ENCODE measurements around the gene HDLBP.

HDLBP gene

GRCh38 chr2:241226723-241227572 is 88.5 kb downstream of the HDLBP start:
- DNase-seq, result no peak

GRCh38 chr2:241225983-241226382 is 89.5 kb downstream of the HDLBP start:
- DNase-seq, result no peak

- no peak for DNase-seq
These were observed 89.9 kb downstream of the HDLBP start for GRCh38 chr2:241225545-241225944.

- DNase-seq, result no peak
These were observed 90.5 kb downstream of the HDLBP start for GRCh38 chr2:241224851-241225438.

- no peak for DNase-seq
These were observed 91.2 kb downstream of the HDLBP start for GRCh38 chr2:241224018-241224850.

- no peak for DNase-seq
These were observed 92.1 kb downstream of the HDLBP start for GRCh38 chr2:241223211-241224017.

- no peak for DNase-seq
These were observed 95.6 kb downstream of the HDLBP start for GRCh38 chr2:241219856-241220356.

GRCh38 chr2:241219030-241219382 is 96.5 kb downstream of the HDLBP start:
- no peak for DNase-seq

- no peak for DNase-seq
These were observed 97.1 kb downstream of the HDLBP start for GRCh38 chr2:241218131-241219029.

- peak in 1 of 2 experiments; percentile 7 for DNase-seq
These were observed 98.0 kb downstream of the HDLBP start for GRCh38 chr2:241217320-241218031.

- DNase-seq, result no peak
These were observed 99.2 kb downstream of the HDLBP start for GRCh38 chr2:241216211-241216761.

GRCh38 chr2:241215421-241215820 is 100.1 kb downstream of the HDLBP start:
- no peak for DNase-seq

- no peak for DNase-seq
These were observed 100.7 kb downstream of the HDLBP start for GRCh38 chr2:241214766-241215165.

GRCh38 chr2:241214209-241214608 is 101.3 kb downstream of the HDLBP start:
- DNase-seq, result no peak

GRCh38 chr2:241213567-241213966 is 101.9 kb downstream of the HDLBP start:
- no peak for DNase-seq

GRCh38 chr2:241213041-241213440 is 102.4 kb downstream of the HDLBP start:
- peak in 1 of 2 experiments; percentile 24 for DNase-seq

GRCh38 chr2:241211276-241211675 is 104.2 kb downstream of the HDLBP start:
- DNase-seq, result no peak

GRCh38 chr2:241209271-241209670 is 106.2 kb downstream of the HDLBP start:
- no peak for DNase-seq

- DNase-seq, result no peak
These were observed 107.4 kb downstream of the HDLBP start for GRCh38 chr2:241208058-241208457.

- DNase-seq, result no peak
These were observed 107.8 kb downstream of the HDLBP start for GRCh38 chr2:241207641-241208040.
